Fibroblast of peridontal ligament (primary cell): ENCODE measurements around the gene DSCAM.

ENCODE experiments used
- DNase-seq: peaks from one replicate; pipeline ENCODE4 v3.0.0-alpha.2; 2010; ENCODE audit errors: extremely low read depth

Gene DSCAM

GRCh38 chr21:40002978-40003377, 844.0 kb downstream of the DSCAM start:
- DNase-seq, result no peak

- no peak for DNase-seq
Measured at GRCh38 chr21:39984286-39984991, 862.5 kb downstream of the DSCAM start.

- no peak for DNase-seq
Measured at GRCh38 chr21:39980241-39980820, 866.6 kb downstream of the DSCAM start.

- no peak for DNase-seq
Measured at GRCh38 chr21:39979321-39979720, 867.6 kb downstream of the DSCAM start.

- no peak for DNase-seq
Measured at GRCh38 chr21:39976800-39977199, 870.2 kb downstream of the DSCAM start.

GRCh38 chr21:39972976-39973770, 873.8 kb downstream of the DSCAM start:
- DNase-seq, result no peak

GRCh38 chr21:39972471-39972870, 874.5 kb downstream of the DSCAM start:
- no peak for DNase-seq

GRCh38 chr21:39971956-39972355, 875.0 kb downstream of the DSCAM start:
- no peak for DNase-seq

GRCh38 chr21:39969691-39970364, 877.1 kb downstream of the DSCAM start:
- DNase-seq, result no peak

GRCh38 chr21:39968010-39968409, 878.9 kb downstream of the DSCAM start:
- DNase-seq, result no peak

GRCh38 chr21:39966786-39967185, 880.2 kb downstream of the DSCAM start:
- DNase-seq, result no peak

- no peak for DNase-seq
Measured at GRCh38 chr21:39965026-39965425, 881.9 kb downstream of the DSCAM start.

- DNase-seq, result no peak
Measured at GRCh38 chr21:39961251-39961650, 885.7 kb downstream of the DSCAM start.
